Measurements from ENCODE around the gene BBC3.

BBC3 gene

GRCh38 chr19:47231215-47232054 is 436 bp upstream of the BBC3 start:
- peak; percentile 66 to 81 for DNase-seq (ENCODE audit: low read depth in 1 of 2, low spot score in 1 of 2)

GRCh38 chr19:47230054-47230920 is 712 bp downstream of the BBC3 start:
- DNase-seq (ENCODE audit: low read depth in 1 of 2, low spot score in 1 of 2): peak in 1 of 2 donors; percentile 54

GRCh38 chr19:47229676-47230053 is 1.3 kb downstream of the BBC3 start:
- no peak for DNase-seq (ENCODE audit: low read depth in 1 of 2, low spot score in 1 of 2)

GRCh38 chr19:47228937-47229675 is 1.9 kb downstream of the BBC3 start:
- no peak for DNase-seq (ENCODE audit: low read depth in 1 of 2, low spot score in 1 of 2)

- DNase-seq (ENCODE audit: low read depth in 1 of 2, low spot score in 1 of 2): no peak
Measured at GRCh38 chr19:47228168-47228936, 2.6 kb downstream of the BBC3 start.

DNA sequence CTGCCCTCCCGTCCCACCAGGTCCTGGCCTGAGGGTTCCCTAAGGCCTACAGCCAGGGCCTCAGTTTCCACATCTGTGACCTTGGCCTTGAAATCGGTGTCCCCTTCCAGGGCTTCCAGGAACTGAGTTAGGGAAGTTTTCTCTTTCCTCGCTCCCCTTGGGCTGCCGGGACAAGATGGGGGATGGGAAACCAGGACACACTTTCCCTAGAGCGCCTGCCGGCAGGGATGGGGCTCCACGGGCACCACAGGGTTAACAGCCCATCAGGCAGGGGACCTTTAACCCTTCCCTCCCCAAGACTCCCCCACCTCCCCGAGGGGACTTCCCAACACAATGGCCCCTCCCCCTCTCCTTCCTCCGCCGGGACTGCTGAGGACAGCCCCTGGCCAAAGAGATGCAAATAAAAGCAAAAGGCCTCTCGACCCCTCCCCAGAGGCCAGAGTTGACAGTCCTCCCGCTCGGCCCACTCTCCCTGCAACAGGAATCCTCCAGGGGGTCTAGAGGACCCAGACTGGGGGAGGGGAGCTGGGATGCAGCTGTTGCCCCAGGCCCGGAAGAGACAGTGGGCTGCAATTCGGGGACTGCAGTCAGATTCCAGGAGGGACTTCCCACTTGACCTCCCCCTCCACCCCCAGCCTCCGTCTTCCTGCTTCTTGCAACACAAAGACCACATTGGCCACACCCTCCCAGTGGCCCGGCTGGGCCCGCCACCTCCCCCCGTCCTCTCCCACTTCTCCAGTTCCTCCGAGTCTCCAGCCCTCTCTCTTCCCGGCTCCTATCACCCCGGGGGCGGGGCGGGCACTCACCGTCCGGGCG is 3.4 kb downstream of the BBC3 start:
- DNase-seq (ENCODE audit: low read depth in 1 of 2, low spot score in 1 of 2): no peak

DNA sequence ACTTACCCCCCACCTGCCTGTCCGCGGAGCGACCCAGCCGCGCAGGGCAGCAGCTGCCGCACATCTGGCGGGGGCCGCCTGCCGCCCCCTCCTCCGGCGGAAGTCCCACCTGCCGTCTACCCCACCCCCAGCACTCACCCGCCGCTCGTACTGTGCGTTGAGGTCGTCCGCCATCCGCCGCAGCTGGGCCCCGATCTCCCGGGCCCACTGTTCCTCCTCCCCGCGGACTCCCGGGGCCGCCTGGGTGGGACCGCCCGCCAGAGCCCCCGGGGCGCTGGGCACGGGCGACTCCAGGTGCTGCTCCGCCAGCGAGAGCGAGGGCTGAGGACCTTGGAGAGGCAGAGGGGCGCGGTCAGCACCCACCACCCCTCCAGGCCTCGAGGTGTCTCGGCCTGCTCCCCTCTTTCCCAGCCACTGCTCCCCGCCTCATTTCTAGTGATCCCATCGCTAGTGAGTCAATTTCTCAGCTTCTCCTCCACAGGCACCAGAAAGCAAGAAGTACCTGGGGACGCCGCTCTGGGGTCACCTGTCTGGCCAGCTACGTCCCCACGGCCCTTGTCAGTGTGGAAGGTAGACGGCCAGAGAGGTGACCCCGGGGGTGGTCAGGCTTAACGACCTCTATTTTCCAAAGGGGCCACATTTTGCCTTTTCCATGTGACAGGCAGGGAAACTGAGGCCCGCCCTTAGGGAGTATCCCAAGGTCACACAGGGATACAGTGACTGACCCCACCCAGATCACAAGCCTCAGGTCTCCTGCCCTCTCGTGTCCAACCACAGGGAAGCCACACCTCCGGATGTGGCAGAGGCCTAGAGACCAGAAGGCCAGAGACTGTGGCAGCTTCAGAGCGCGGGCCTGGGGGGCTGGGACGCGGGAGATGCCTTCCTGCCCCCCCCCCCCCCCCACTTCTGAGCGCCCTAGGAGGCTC is 4.3 kb downstream of the BBC3 start:
- no peak for DNase-seq (ENCODE audit: low read depth in 1 of 2, low spot score in 1 of 2)

DNA sequence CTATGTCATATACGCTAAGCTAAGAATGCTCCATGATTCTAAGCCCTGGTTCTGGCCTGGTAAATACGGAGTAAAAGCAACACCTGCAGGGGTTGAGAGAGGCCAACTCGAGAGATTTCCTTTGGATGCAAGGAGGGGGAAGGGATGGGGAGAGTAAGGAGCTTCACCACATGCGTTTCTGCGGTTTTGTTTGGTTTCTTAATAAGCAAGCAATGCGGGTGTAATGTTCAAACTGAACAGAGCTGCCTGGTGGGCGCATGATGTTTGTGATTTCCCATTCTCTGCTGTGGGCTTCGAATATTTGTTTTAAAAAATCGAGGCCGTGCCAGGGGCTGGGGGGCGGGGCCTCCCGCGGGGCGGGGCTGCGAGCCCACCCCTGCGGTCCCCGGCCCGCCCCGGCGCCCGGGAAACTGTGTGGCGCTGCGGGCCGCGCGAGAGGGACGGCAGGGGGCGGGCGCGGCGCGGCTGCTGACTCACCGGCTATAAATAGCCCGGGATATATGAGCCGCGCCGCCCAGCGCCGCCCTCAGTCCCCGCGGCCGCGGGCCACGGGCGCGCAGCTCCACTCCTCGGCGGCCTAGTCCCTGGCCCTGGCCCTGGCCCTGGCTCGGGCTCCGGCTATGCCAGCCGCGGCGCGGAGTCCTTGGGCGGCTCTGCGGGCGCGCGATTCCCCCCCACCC is 5.1 kb downstream of the BBC3 start:
- peak; percentile 68 to 71 for DNase-seq (ENCODE audit: low read depth in 1 of 2, low spot score in 1 of 2)

GRCh38 chr19:47221890-47222289 is 9.1 kb downstream of the BBC3 start:
- no peak for DNase-seq (ENCODE audit: low read depth in 1 of 2, low spot score in 1 of 2)

DNA sequence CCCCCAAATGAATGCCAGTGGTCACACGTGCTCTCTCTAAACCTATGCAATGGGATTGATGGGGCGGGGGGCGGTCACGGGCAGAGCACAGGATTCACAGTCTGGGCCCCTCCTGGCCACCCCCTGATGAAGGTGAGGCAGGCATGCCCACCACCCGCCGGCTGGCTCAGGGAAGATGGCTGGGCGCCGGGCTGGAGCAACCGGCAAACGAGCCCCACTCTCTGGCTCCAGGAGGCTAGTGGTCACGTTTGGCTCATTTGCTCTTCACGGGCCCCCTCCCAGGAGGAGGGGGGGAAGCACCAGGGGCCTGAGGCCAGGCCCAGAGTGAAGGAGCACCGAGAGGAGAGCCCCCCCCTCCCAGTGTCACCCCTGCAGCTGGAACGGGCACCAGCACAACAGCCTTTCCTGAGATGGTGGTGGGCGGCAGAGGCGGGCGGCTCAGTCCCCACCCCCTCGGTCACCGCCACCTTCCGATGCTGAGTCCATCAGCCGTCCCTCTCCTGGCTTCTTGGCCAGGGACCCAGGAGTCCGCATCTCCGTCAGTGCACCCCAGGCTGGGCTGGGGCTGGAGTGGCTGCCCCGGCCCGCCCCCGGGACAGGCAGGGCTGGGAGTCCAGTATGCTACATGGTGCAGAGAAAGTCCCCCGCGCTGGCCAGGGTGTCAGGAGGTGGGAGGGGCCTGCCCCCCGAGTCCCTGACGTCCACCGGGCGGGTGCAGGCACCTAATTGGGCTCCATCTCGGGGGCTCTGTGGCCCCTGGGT is 9.7 kb downstream of the BBC3 start:
- no peak for DNase-seq (ENCODE audit: low read depth in 1 of 2, low spot score in 1 of 2)

DNA sequence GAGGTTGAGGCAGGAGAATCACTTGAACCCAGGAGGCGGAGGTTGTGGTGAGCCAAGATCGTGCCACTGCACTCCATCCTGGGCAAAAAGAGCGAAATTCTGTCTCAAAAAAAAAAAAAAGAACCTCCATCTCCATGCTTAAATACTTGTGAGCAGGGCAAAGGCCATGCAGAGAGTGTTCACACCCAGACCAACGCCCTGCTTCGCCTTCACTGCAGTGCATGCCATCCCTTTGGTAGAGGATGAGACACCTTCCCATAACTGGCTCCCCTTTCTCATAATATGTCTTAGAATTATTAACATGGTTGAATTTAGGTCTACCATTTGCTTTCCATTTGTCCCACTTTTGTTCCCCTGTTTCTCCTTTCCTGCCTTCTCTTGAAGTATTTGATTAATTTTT is 15.4 kb downstream of the BBC3 start:
- no peak for DNase-seq (ENCODE audit: low read depth in 1 of 2, low spot score in 1 of 2)

DNA sequence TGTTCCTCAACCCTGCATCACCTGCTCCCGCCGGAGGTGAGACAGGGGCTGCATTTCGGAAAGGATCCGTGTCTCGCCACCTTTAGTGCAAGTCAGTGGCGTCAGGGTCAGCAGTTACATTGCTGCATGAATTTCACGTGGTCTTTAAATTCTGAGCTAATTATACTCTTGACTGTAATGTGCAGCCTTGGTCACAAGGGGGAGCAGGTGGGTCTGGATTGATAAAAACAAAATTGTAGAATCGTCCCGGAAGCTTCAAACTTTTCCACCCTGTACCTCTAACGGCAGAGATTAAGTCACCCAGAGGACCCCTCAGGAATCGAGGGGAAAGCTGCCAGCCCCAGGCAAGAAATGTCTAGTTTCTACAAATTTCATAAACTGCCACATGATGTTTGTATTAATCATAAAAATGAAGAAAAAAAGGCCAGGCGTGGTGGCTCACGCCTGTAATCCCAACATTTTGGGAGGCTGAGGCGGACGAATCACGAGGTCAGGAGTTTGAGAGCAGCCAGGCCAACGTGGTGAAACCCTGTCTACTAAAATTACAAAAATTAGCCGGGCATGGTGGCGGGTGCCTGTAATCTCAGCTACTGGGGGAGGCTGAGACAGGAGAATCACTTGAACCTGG is 20.2 kb downstream of the BBC3 start:
- peak; percentile 65 to 72 for DNase-seq (ENCODE audit: low read depth in 1 of 2, low spot score in 1 of 2)

- DNase-seq (ENCODE audit: low read depth in 1 of 2, low spot score in 1 of 2): no peak
Measured at GRCh38 chr19:47210180-47210490, 20.9 kb downstream of the BBC3 start.

GRCh38 chr19:47209319-47210179 is 21.4 kb downstream of the BBC3 start:
- no peak for DNase-seq (ENCODE audit: low read depth in 1 of 2, low spot score in 1 of 2)

GRCh38 chr19:47203254-47203653 is 27.7 kb downstream of the BBC3 start:
- no peak for DNase-seq (ENCODE audit: low read depth in 1 of 2, low spot score in 1 of 2)

DNA sequence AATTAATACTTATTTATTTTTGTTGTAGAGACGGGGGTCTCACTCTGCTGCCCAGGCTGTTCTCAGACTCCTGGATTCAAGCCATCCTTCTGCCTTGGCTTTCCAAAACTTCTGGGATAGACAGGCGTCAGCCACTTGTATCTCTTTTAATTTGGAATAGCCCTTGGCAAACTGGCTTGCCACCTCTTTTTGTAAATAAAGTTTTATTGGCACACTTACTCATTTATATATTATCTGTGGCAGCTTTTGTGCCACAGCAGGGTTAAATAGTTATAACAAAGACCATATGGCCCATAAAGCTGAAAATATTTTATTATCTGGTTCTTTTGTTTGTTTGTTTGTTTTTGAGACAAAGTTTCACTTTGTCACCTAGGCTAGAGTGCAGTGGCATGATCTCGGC is 30.5 kb downstream of the BBC3 start:
- DNase-seq (ENCODE audit: low read depth in 1 of 2, low spot score in 1 of 2): no peak

All from activated CD4-positive, alpha-beta T cell treated with anti-CD3 and anti-CD28 coated beads, Interleukin-2, amount 50 U/mL, for 24 hours (primary cell).